ENCODE data around the gene ABO.

- no peak for TF ChIP-seq REST (IDR thresholded peaks at IDR 0.05; ENCODE audit: low read depth)
- TF ChIP-seq EZH2 (IDR thresholded peaks at IDR 0.05), result no peak
- TF ChIP-seq CTCF (IDR thresholded peaks at IDR 0.05 in 2 of 3, conservative IDR thresholded peaks at IDR 0.05 in 1 of 3; ENCODE audit: borderline replicate concordance in 1 of 3, insufficient read depth in 1 of 3, low read depth in 2 of 3, low read length in 2 of 3), result no peak
- no peak for TF ChIP-seq RAD21 (IDR thresholded peaks at IDR 0.05; ENCODE audit: low read depth)
- TF ChIP-seq CBX3 (IDR thresholded peaks at IDR 0.05; ENCODE audit: low read depth), result no peak
- no peak for TF ChIP-seq POLR2A (IDR thresholded peaks at IDR 0.05; ENCODE audit: borderline replicate concordance, extremely low read depth, insufficient read depth, insufficient read length)
- TF ChIP-seq SP1 (IDR thresholded peaks at IDR 0.05; ENCODE audit: low read depth), result no peak
- no peak for TF ChIP-seq POLR2AphosphoS5 (IDR thresholded peaks at IDR 0.05; ENCODE audit: low read depth, low read length)
- TF ChIP-seq EZH2phosphoT487 (IDR thresholded peaks at IDR 0.05; ENCODE audit: borderline replicate concordance), result no peak
- TF ChIP-seq JUND (IDR thresholded peaks at IDR 0.05), result no peak
Observed at GRCh38 chr9:133246562-133246961, 28.4 kb downstream of the ABO start.

All from HCT116 (cell line).